Tibial artery (tissue), 4 donors: ENCODE results near the gene IL4I1.
"Not testable (repeated sequence)": the region's sequence is repeated elsewhere in the genome, so short reads cannot be mapped to it uniquely, and the experiment has no call there.

Experiments
- DNase-seq, 2 donors: peaks; one replicate each; pipeline ENCODE4 v3.0.0-alpha.2; 2019
- H3K27ac ChIP-seq, 2 donors: fragments of 200-600 bp; sonication (generic) in 1 of 2; 1 replicate in 1 of 2; 2 replicates in 1 of 2; pipeline ENCODE4 v1.5.1; 2018 to 2019; ENCODE audit warnings: mild to moderate bottlenecking in 1 of 2
- H3K27me3 ChIP-seq, 2 donors: fragments of 200-600 bp; sonication (generic) in 1 of 2; one replicate each; pipeline versions ENCODE4 v1.5.1 to v1.6.0; 2016 to 2019
- H3K36me3 ChIP-seq, 3 donors: fragments of 200-600 bp; sonication (generic) in 2 of 3; one replicate each; pipeline ENCODE4 v1.5.1; 2016 to 2019; ENCODE audit warnings: mild to moderate bottlenecking in 2 of 3
- H3K4me1 ChIP-seq, 4 donors: fragments of 200-600 bp; sonication (generic) in 2 of 4; 1 replicate in 3 of 4; 2 replicates in 1 of 4; pipeline ENCODE4 v1.5.1; 2016 to 2019
- H3K4me3 ChIP-seq, 2 donors: fragments of 200-600 bp; sonication (generic) in 1 of 2; 1 replicate in 1 of 2; 2 replicates in 1 of 2; pipeline ENCODE4 v1.5.1; 2018 to 2019; ENCODE audit warnings: mild to moderate bottlenecking in 2 of 2
- H3K9me3 ChIP-seq, 3 donors: fragments of 200-600 bp; sonication (generic) in 1 of 3; one replicate each; pipeline ENCODE4 v1.5.1; 2016 to 2019
- CTCF ChIP-seq, 2 experiments: fragments of 200-600 bp in 1 of 2; fragments of 450-650 bp in 1 of 2; IDR thresholded peaks; one replicate each; pipeline ENCODE4 v1.5.1; 2017 to 2019; ENCODE audit warnings: antibody characterized with exemption in 2 of 2, mild to moderate bottlenecking in 1 of 2, moderate library complexity in 1 of 2
- intact Hi-C: fragments of 100-400 bp; cut with DNase I; formaldehyde crosslinking; loops from one replicate; pipeline ENCODE4 v1.15.0; 2023; ENCODE audit warnings: low total_unique reads

Gene IL4I1

GRCh38 chr19:49927526-49928264 is 31.0 kb upstream of the IL4I1 start:
- DNase-seq: no peak
- intact Hi-C loops: no loop called here
- H3K4me3 ChIP-seq: peak overlapping the region in 1 of 2 donors; percentile 71
- no peak overlapping the region for H3K27ac ChIP-seq
- H3K4me1 ChIP-seq: peaks cover 0 to 36% (median 25%) of the 10 kb centered on the region in 4 donors
- H3K9me3 ChIP-seq: no peaks in the 10 kb centered on the region
- H3K36me3 ChIP-seq: peaks cover 16 to 51% (median 28%) of the 10 kb centered on the region in 3 donors
- TF ChIP-seq CTCF (IDR thresholded peaks at IDR 0.05): no peak
- H3K27me3 ChIP-seq: no peaks in the 10 kb centered on the region

- no peak overlapping the region for H3K4me3 ChIP-seq
- DNase-seq: no peak
- no peak overlapping the region for H3K27ac ChIP-seq
- TF ChIP-seq CTCF (IDR thresholded peaks at IDR 0.05): no peak
- intact Hi-C loops: no loop called here
- H3K9me3 ChIP-seq: no peaks in the 10 kb centered on the region
- H3K4me1 ChIP-seq: peaks cover 0 to 36% (median 25%) of the 10 kb centered on the region in 4 donors
- no peaks in the 10 kb centered on the region for H3K27me3 ChIP-seq
- peaks cover 16 to 56% (median 39%) of the 10 kb centered on the region in 3 donors for H3K36me3 ChIP-seq
Measured at GRCh38 chr19:49926515-49926914, 29.8 kb upstream of the IL4I1 start.

- H3K9me3 ChIP-seq: no peaks in the 10 kb centered on the region
- no peak overlapping the region for H3K4me3 ChIP-seq
- peaks cover 16 to 66% (median 45%) of the 10 kb centered on the region in 3 donors for H3K36me3 ChIP-seq
- TF ChIP-seq CTCF (IDR thresholded peaks at IDR 0.05): no peak
- H3K27ac ChIP-seq: no peak overlapping the region
- no peaks in the 10 kb centered on the region for H3K27me3 ChIP-seq
- peaks cover 0 to 36% (median 25%) of the 10 kb centered on the region in 4 donors for H3K4me1 ChIP-seq
- DNase-seq: no peak
- intact Hi-C loops: no loop called here
Measured at GRCh38 chr19:49925486-49925885, 28.8 kb upstream of the IL4I1 start.

- H3K27ac ChIP-seq, DNase-seq, H3K27me3 ChIP-seq, intact Hi-C loops, H3K9me3 ChIP-seq, H3K4me3 ChIP-seq: not testable (repeated sequence)
- Histone ChIP-seq H3K36me3 (peaks cover 16 to 70% (median 45%) of the 10 kb centered on the region in 3 donors), H3K4me1 (peaks cover 0 to 30% (median 25%) of the 10 kb centered on the region in 4 donors)
Measured at GRCh38 chr19:49924881-49925210, 28.2 kb upstream of the IL4I1 start.

DNA sequence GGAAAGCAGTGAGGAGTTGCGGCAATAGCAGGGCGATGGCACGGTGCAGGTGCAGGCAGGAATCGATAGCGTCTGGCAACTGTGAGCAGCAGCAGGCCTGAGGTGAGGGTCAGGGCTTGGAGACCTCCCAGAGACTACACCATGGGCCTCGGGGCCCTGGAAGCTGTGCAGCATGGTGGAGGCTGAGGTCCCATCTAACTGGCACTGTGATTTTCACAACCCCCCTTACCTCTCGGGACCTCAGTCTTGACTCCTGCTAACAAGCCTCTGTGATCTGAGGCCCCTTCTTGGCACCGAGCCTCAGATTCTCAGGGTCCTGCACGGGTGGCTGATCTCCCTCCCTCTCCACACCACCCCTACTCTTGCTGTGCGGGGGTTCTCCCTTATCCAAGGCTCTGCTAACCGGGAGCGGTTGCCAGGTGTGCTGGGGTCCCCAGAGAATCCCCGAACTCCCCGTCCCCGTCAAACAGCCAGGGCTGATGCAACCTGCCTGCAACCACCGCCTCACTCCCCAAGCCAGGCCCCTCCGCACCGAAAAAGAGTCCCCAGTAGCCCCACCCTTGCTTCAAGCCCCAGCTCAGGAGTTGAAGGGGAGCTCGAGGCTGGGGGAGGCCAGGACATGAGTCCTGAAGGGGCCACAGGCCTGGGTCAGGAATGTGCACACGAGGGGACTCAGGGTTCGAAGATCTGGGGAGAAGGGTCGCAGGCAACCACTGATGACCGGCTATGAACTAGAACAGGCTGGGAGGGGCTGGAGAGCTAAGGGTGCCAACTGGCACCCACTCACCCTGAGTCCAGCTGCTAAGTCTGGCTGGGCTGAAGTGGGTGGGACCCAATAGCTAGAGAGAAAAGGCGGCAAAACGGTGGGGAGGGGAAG is 27.6 kb upstream of the IL4I1 start:
- intact Hi-C loops: no loop called here
- peaks cover 0 to 30% (median 25%) of the 10 kb centered on the region in 4 donors for H3K4me1 ChIP-seq
- H3K4me3 ChIP-seq: no peak overlapping the region
- peaks cover 16 to 72% (median 45%) of the 10 kb centered on the region in 3 donors for H3K36me3 ChIP-seq
- DNase-seq: no peak
- H3K9me3 ChIP-seq: no peaks in the 10 kb centered on the region
- no peaks in the 10 kb centered on the region for H3K27me3 ChIP-seq
- H3K27ac ChIP-seq: no peak overlapping the region
- no peak for TF ChIP-seq CTCF (IDR thresholded peaks at IDR 0.05)
